CD4-positive, alpha-beta T cell treated with Interleukin-15 for 1 hour (primary cell): ENCODE measurements around the gene TSPAN11.
"Not testable (repeated sequence)": the region's sequence is repeated elsewhere in the genome, so short reads cannot be mapped to it uniquely, and the experiment has no call there.

Experiments used
- DNase-seq: peaks from one replicate; pipeline ENCODE4 v3.0.0-alpha.2; 2020

The TSPAN11 gene

GRCh38 chr12:30926243-30927221 is at the start of gene TSPAN11:
Gene TSPAN11 (plus strand): TSS chr12:30926748. CDS start chr12:30953992, 27,244 bp downstream.
- no peak for DNase-seq

GRCh38 chr12:30877105-30877875 is 49.3 kb upstream of the TSPAN11 start:
- no peak for DNase-seq

GRCh38 chr12:30878024-30878423 is 48.5 kb upstream of the TSPAN11 start:
- DNase-seq, result no peak

- no peak for DNase-seq
Observed at GRCh38 chr12:30880061-30880460, 46.5 kb upstream of the TSPAN11 start.

GRCh38 chr12:30880813-30881212 is 45.7 kb upstream of the TSPAN11 start:
- DNase-seq, result no peak

GRCh38 chr12:30882706-30883105 is 43.8 kb upstream of the TSPAN11 start:
- DNase-seq, result no peak

- DNase-seq, result no peak
Observed at GRCh38 chr12:30884799-30885198, 41.7 kb upstream of the TSPAN11 start.

GRCh38 chr12:30885321-30885720 is 41.2 kb upstream of the TSPAN11 start:
- no peak for DNase-seq

GRCh38 chr12:30887226-30887625 is 39.3 kb upstream of the TSPAN11 start:
- no peak for DNase-seq

GRCh38 chr12:30888241-30888640 is 38.3 kb upstream of the TSPAN11 start:
- DNase-seq, result no peak

GRCh38 chr12:30894531-30894930 is 32.0 kb upstream of the TSPAN11 start:
- not testable (repeated sequence) for DNase-seq

GRCh38 chr12:30896461-30896860 is 30.1 kb upstream of the TSPAN11 start:
- no peak for DNase-seq

- no peak for DNase-seq
Observed at GRCh38 chr12:30898846-30899245, 27.7 kb upstream of the TSPAN11 start.

- DNase-seq, result no peak
Observed at GRCh38 chr12:30900351-30900750, 26.2 kb upstream of the TSPAN11 start.

- no peak for DNase-seq
Observed at GRCh38 chr12:30902001-30902400, 24.5 kb upstream of the TSPAN11 start.

GRCh38 chr12:30902596-30902995 is 24.0 kb upstream of the TSPAN11 start:
- no peak for DNase-seq

- no peak for DNase-seq
Observed at GRCh38 chr12:30905463-30906009, 21.0 kb upstream of the TSPAN11 start.

- no peak for DNase-seq
Observed at GRCh38 chr12:30908076-30908721, 18.3 kb upstream of the TSPAN11 start.

GRCh38 chr12:30908722-30909348 is 17.7 kb upstream of the TSPAN11 start:
- no peak for DNase-seq

GRCh38 chr12:30909349-30910037 is 17.1 kb upstream of the TSPAN11 start:
- DNase-seq, result no peak

- no peak for DNase-seq
Observed at GRCh38 chr12:30910038-30910350, 16.6 kb upstream of the TSPAN11 start.

GRCh38 chr12:30911207-30911606 is 15.3 kb upstream of the TSPAN11 start:
- no peak for DNase-seq
